A549 (cell line): ENCODE data around the gene FRS2. TPM values are rescaled to one million over a fixed set of nuclear protein-coding genes. Genes with fewer than 3 reads are reported as not detected.

ENCODE experiments used
- ATAC-seq, 2 experiments: fragments of 200-7000 bp in 1 of 2; fragments of >200 bp in 1 of 2; cut with Nextera tagmentation in 1 of 2; cut with Tn5 transposase in 1 of 2; 3 replicates each; pipeline versions ENCODE4 v1.8.0 to v1.9.1; 2018 to 2020; ENCODE audit warnings: mild to moderate bottlenecking in 1 of 2, moderate library complexity in 1 of 2
- CTCF ChIA-PET: fragments of 300-600 bp; sonication (Branson Sonifier 250); formaldehyde crosslinking; extraction: SDS; loops from one replicate; lab custom pipeline; 2021; ENCODE audit warnings: antibody characterized with exemption, inconsistent platforms; lab: Yijun Ruan, JAX
- POLR2A ChIA-PET: fragments of 350-600 bp; formaldehyde crosslinking; extraction: SDS; loops from one replicate; lab custom pipeline; 2021; ENCODE audit warnings: antibody characterized with exemption, inconsistent platforms; lab: Yijun Ruan, JAX
- DNase-seq, 2 experiments: peaks; one replicate each; pipeline versions ENCODE4 v3.0.0 to v3.0.0-alpha.2; 2011 to 2016; ENCODE audit warnings: low read depth in 1 of 2, low spot score in 1 of 2
- FAIRE-seq: peaks from 2 replicates; lab custom pipeline; 2011; peaks lifted over from hg19 to GRCh38; lab: Jason Lieb, UNC
- H3K27ac ChIP-seq, 2 experiments: fragments of >200 bp; sonication (Bioruptor Twin); formaldehyde crosslinking; 3 replicates each; pipeline ENCODE4 v1.5.1; 2016 to 2017
- H3K4me1 ChIP-seq: fragments of >200 bp; sonication (Bioruptor Twin); formaldehyde crosslinking; 3 replicates; pipeline ENCODE4 v1.6.1; 2016
- H3K4me2 ChIP-seq: fragments of >200 bp; sonication (Bioruptor Twin); formaldehyde crosslinking; 3 replicates; pipeline ENCODE4 v1.6.1; 2016
- H3K4me3 ChIP-seq: fragments of >200 bp; sonication (Bioruptor Twin); formaldehyde crosslinking; 3 replicates; pipeline ENCODE4 v1.5.1; 2016
- H3K9me3 ChIP-seq: fragments of >200 bp; sonication (Bioruptor Twin); formaldehyde crosslinking; 3 replicates; pipeline ENCODE4 v1.6.1; 2016
- BHLHE40 ChIP-seq: IDR thresholded peaks from 2 replicates; pipeline ENCODE4 v1.6.1; 2012; ENCODE audit warnings: low read depth, low read length, inconsistent platforms
- CBX2 ChIP-seq: fragments of 200-600 bp; sonication (generic); IDR thresholded peaks from 2 replicates; pipeline ENCODE4 v1.6.1; 2016; ENCODE audit warnings: low read depth, mild to moderate bottlenecking, borderline replicate concordance
- CHD2 ChIP-seq: fragments of 150-350 bp; IDR thresholded peaks from 2 replicates; pipeline ENCODE4 v1.6.1; 2014; ENCODE audit warnings: low read length; ENCODE audit not compliant: partially characterized antibody
- CHD4 ChIP-seq: fragments of 200-600 bp; sonication (generic); IDR thresholded peaks from 2 replicates; pipeline ENCODE4 v1.6.1; 2016; ENCODE audit warnings: antibody characterized with exemption, mild to moderate bottlenecking, borderline replicate concordance
- EHF ChIP-seq: fragments of 250-450 bp; sonication (Bioruptor Pico); IDR thresholded peaks from 2 replicates; pipeline ENCODE4 v1.5.0; 2020; ENCODE audit warnings: mild to moderate bottlenecking
- ESRRA ChIP-seq: fragments of 150-350 bp; IDR thresholded peaks from 2 replicates; pipeline ENCODE4 v1.6.1; 2014; ENCODE audit warnings: mild to moderate bottlenecking, low read length, borderline replicate concordance
- FOSL2 ChIP-seq, 2 experiments: fragments of 450-650 bp in 1 of 2; fragments of >200 bp in 1 of 2; sonication (Bioruptor Twin) in 1 of 2; formaldehyde crosslinking; IDR thresholded peaks; 2 replicates each; pipeline versions ENCODE4 v1.5.0 to v1.6.1; 2016 to 2020; ENCODE audit warnings: mild to moderate bottlenecking in 1 of 2, moderate library complexity in 1 of 2
- HEYL ChIP-seq: fragments of 250-450 bp; sonication (Bioruptor Pico); IDR thresholded peaks from 2 replicates; pipeline ENCODE4 v1.8.0; 2021; ENCODE audit warnings: mild to moderate bottlenecking, moderate library complexity
- HOXB5 ChIP-seq: fragments of 250-450 bp; sonication (Bioruptor Pico); IDR thresholded peaks from 2 replicates; pipeline ENCODE4 v1.5.0; 2020; ENCODE audit warnings: mild to moderate bottlenecking, moderate library complexity
- JUNB ChIP-seq: fragments of >200 bp; sonication (Bioruptor Twin); formaldehyde crosslinking; IDR thresholded peaks from 2 replicates; pipeline ENCODE4 v1.6.1; 2016
- MYC ChIP-seq: IDR thresholded peaks from 2 replicates; pipeline ENCODE4 v1.6.1; 2012; ENCODE audit warnings: mild to moderate bottlenecking, inconsistent platforms, low read length, improper control_type of control experiment, borderline replicate concordance
- NR3C1 ChIP-seq: fragments of >200 bp; sonication (Bioruptor Twin); formaldehyde crosslinking; IDR thresholded peaks from 3 replicates; pipeline ENCODE4 v1.6.1; 2017
- RAD21 ChIP-seq, 2 experiments: fragments of >200 bp in 1 of 2; sonication (Bioruptor Twin) in 1 of 2; formaldehyde crosslinking in 1 of 2; IDR thresholded peaks in 1 of 2; conservative IDR thresholded peaks in 1 of 2; 2 replicates in 1 of 2; 3 replicates in 1 of 2; pipeline ENCODE4 v1.6.1; 2012 to 2018; ENCODE audit warnings: inconsistent platforms in 1 of 2
- RCOR1 ChIP-seq: fragments of 150-350 bp; IDR thresholded peaks from 2 replicates; pipeline ENCODE4 v1.6.1; 2014; ENCODE audit warnings: antibody characterized with exemption, low read length, low read depth
- TFCP2L1 ChIP-seq: fragments of 250-450 bp; sonication (Bioruptor Pico); IDR thresholded peaks from 2 replicates; pipeline ENCODE4 v1.5.0; 2021; ENCODE audit warnings: mild to moderate bottlenecking
- TP53 ChIP-seq: fragments of 250-450 bp; sonication (Bioruptor Pico); IDR thresholded peaks from 2 replicates; pipeline ENCODE4 v1.5.0; 2021; ENCODE audit warnings: mild to moderate bottlenecking, moderate library complexity
- ZFP36 ChIP-seq: fragments of 450-650 bp; IDR thresholded peaks from 2 replicates; pipeline ENCODE4 v1.6.1; 2014; ENCODE audit warnings: borderline replicate concordance; ENCODE audit not compliant: partially characterized antibody
- ZNF302 ChIP-seq: fragments of 250-450 bp; sonication (Bioruptor Pico); IDR thresholded peaks from 2 replicates; pipeline ENCODE4 v1.9.0; 2021; ENCODE audit warnings: inconsistent platforms, mild to moderate bottlenecking, moderate library complexity
- WGBS: methylation state at CpG from one replicate; pipeline ENCODE4 v1.1.6; 2017; ENCODE audit errors: missing lambda C conversion rate; 5-methylcytosine and 5-hydroxymethylcytosine counted together
- polyA plus RNA-seq, 4 experiments: library from polyadenylated mRNA; depleted of rRNA in 3 of 4; stranded (reverse); fragments of >200 nt; fragmentation: RNase III in 1 of 4; extraction: RNeasy Plus Mini Kit Qiagen cat#74134 plus additional on column Dnase treatment in 1 of 4; gene quantifications; 2 replicates in 3 of 4; 3 replicates in 1 of 4; pipeline ENCODE4 v1.2.3, GENCODE V29; 2011 to 2017
- TF ChIP-seq, protein P1 (sequence below): fragments of >200 bp; sonication (Bioruptor Twin); formaldehyde crosslinking; IDR thresholded peaks from 3 replicates; pipeline ENCODE4 v1.6.1; 2016
- TF ChIP-seq, protein P2 (sequence below): IDR thresholded peaks from 2 replicates; pipeline ENCODE4 v1.6.1; 2012
- TF ChIP-seq, protein P3 (sequence below): IDR thresholded peaks from 2 replicates; pipeline ENCODE4 v1.6.1; 2012; ENCODE audit warnings: low read depth, borderline replicate concordance
- TF ChIP-seq, protein P4 (sequence below): fragments of 250-450 bp; sonication (Bioruptor Pico); IDR thresholded peaks from 2 replicates; pipeline ENCODE4 v1.5.0; 2020; ENCODE audit warnings: low read depth, mild to moderate bottlenecking, moderate library complexity
- TF ChIP-seq, protein P5 (sequence below): fragments of 250-450 bp; sonication (Bioruptor Pico); IDR thresholded peaks from 2 replicates; pipeline ENCODE4 v1.5.0; 2021; ENCODE audit warnings: mild to moderate bottlenecking, moderate library complexity, borderline replicate concordance
- TF ChIP-seq, protein P6 (sequence below): fragments of >200 bp; sonication (Bioruptor Twin); formaldehyde crosslinking; IDR thresholded peaks from 3 replicates; pipeline ENCODE4 v1.5.1; 2016

The FRS2 gene
- polyA plus RNA-seq, 2 of the 4 experiments (the other 2 are of a cell fraction): 14.9 to 28.6 TPM

DNA sequence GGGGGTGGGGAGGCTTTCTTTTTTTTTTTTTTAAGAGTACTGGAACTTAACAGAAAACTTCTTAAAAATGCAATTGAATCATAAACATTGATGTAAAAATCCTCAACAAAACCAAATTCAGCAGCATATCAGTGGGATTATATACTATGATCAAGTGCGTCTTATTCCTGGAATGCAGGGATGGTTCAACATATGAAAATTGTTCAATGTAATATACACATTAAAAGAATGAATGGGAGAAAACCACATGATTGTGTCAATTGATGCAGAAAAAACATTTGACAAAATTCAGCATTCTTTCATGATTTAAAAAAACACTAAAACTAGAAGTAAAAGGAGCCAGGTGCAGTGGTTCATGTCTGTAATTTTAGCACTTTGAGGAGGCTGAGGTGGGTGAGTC is 73.9 kb downstream of the FRS2 start:
- Histone ChIP-seq H3K4me1 (no peaks in the 10 kb centered on the region), H3K9me3 (peaks cover 15% of the 10 kb centered on the region; the same call in 2 of the 3 replicates), H3K4me3 (no peak overlapping the region), H3K4me2 (no peak overlapping the region), H3K27ac (no peak overlapping the region)
- TF ChIP-seq, protein P1, sequence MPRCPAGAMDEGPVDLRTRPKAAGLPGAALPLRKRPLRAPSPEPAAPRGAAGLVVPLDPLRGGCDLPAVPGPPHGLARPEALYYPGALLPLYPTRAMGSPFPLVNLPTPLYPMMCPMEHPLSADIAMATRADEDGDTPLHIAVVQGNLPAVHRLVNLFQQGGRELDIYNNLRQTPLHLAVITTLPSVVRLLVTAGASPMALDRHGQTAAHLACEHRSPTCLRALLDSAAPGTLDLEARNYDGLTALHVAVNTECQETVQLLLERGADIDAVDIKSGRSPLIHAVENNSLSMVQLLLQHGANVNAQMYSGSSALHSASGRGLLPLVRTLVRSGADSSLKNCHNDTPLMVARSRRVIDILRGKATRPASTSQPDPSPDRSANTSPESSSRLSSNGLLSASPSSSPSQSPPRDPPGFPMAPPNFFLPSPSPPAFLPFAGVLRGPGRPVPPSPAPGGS: no peak
- no peak for TF ChIP-seq CHD2
- no peak for TF ChIP-seq HOXB5 (CRISPR knock-in tag)
- no peak for TF ChIP-seq JUNB
- no peak for TF ChIP-seq TFCP2L1 (CRISPR knock-in tag)
- TF ChIP-seq CHD4: no peak
- DNase-seq (no peak), FAIRE-seq (no peak), ATAC-seq (no peak)
- ChIA-PET CTCF (no interaction called here), POLR2A (no interaction called here)
- WGBS: 98% methylated on average over 1 of the region's 1 CpG

DNA sequence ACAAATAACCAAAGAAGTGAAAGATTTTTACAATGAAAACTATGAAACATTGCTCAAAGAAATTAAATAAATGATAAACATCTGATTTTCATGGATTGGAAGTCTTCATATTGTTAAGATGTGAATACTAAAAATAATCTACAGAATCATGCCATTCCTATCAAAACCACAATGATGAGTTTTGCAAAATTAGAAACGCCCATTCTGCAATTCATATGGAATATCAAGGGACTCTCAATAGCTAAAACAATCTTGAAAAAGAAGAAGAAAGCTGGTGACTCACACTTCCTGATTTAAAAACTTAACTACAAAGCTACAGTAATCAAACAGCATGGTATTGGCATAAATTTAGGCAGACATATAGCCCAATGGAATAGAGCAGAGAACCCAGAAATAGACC is 74.9 kb downstream of the FRS2 start:
- no peak overlapping the region for H3K4me2 ChIP-seq
- no peak overlapping the region for H3K27ac ChIP-seq
- FAIRE-seq: no peak
- peaks cover 15% of the 10 kb centered on the region; the same call in 2 of the 3 replicates for H3K9me3 ChIP-seq
- DNase-seq: no peak
- H3K4me3 ChIP-seq: no peak overlapping the region
- H3K4me1 ChIP-seq: no peaks in the 10 kb centered on the region
- POLR2A ChIA-PET: no interaction called here
- TF ChIP-seq, protein P2, sequence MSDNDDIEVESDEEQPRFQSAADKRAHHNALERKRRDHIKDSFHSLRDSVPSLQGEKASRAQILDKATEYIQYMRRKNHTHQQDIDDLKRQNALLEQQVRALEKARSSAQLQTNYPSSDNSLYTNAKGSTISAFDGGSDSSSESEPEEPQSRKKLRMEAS: no peak
- TF ChIP-seq NR3C1: no peak
- TF ChIP-seq MYC: no peak
- TF ChIP-seq FOSL2 (IDR thresholded peaks at IDR 0.05): no peak
- TF ChIP-seq FOSL2 (CRISPR knock-in tag; IDR thresholded peaks at IDR 0.05): peak; percentile 9; the same call in 1 of the 2 replicates
- TF ChIP-seq, protein P3, sequence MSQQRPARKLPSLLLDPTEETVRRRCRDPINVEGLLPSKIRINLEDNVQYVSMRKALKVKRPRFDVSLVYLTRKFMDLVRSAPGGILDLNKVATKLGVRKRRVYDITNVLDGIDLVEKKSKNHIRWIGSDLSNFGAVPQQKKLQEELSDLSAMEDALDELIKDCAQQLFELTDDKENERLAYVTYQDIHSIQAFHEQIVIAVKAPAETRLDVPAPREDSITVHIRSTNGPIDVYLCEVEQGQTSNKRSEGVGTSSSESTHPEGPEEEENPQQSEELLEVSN: no peak
- no peak for TF ChIP-seq HEYL (CRISPR knock-in tag)
- TF ChIP-seq EHF (CRISPR knock-in tag): no peak
- WGBS: 88% methylated on average over 1 of the region's 1 CpG
- CTCF ChIA-PET: no interaction called here
- ATAC-seq: no peak

DNA sequence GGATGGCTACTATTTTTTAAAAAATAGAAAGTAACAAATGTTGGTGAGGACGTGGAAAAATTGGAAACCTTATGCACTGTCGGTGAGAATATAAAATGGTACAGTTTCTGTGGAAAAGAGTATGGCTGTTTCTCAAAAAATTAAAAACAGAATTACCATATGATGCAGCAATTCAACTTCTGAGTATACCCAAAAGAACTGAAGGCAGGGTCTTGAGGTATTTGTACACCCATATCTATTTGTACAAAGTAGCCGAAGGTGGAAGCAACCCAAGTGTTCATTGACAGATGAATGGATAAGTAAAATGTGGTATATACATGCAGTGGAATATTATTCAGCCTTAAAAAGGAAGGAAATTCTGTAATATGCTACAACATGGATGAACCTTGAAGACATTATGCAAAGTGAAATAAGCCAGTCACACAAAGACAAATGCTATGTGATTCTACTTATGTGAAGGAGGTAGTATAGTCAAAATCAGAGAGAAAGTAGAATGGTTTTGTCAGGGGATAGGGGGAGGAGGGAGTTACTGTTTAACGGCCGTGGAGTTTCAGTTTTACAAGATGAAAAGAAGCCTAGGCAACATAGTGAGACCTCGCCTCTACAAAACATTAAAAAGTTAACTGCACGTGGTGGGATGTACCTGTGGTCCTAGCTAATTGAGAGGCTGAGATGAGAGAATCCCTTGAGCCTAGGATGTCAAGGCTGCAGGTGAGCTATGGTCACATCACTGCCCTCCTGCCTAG is 76.7 kb downstream of the FRS2 start:
- DNase-seq: no peak
- FAIRE-seq: no peak
- POLR2A ChIA-PET: no interaction called here
- Histone ChIP-seq H3K4me3 (no peak overlapping the region), H3K27ac (no peak overlapping the region), H3K9me3 (peaks cover 15% of the 10 kb centered on the region; the same call in 2 of the 3 replicates), H3K4me1 (no peaks in the 10 kb centered on the region), H3K4me2 (no peak overlapping the region)
- CTCF ChIA-PET: interaction anchor here (0.6 kb wide), 1 partner anchor 39 kb away, joined by 3 read pairs; the partner anchor contains the start of gene CCT2
- ATAC-seq: no peak
- 91% methylated on average over 7 of the region's 7 CpGs for WGBS
- TF ChIP-seq, protein P4, sequence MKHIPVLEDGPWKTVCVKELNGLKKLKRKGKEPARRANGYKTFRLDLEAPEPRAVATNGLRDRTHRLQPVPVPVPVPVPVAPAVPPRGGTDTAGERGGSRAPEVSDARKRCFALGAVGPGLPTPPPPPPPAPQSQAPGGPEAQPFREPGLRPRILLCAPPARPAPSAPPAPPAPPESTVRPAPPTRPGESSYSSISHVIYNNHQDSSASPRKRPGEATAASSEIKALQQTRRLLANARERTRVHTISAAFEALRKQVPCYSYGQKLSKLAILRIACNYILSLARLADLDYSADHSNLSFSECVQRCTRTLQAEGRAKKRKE: no peak
- TF ChIP-seq ZFP36: no peak
- no peak for TF ChIP-seq ESRRA
- TF ChIP-seq, protein P5, sequence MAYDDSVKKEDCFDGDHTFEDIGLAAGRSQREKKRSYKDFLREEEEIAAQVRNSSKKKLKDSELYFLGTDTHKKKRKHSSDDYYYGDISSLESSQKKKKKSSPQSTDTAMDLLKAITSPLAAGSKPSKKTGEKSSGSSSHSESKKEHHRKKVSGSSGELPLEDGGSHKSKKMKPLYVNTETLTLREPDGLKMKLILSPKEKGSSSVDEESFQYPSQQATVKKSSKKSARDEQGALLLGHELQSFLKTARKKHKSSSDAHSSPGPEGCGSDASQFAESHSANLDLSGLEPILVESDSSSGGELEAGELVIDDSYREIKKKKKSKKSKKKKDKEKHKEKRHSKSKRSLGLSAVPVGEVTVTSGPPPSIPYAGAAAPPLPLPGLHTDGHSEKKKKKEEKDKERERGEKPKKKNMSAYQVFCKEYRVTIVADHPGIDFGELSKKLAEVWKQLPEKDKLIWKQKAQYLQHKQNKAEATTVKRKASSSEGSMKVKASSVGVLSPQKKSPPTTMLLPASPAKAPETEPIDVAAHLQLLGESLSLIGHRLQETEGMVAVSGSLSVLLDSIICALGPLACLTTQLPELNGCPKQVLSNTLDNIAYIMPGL (CRISPR knock-in tag): no peak
- no peak for TF ChIP-seq TP53 (CRISPR knock-in tag)
- no peak for TF ChIP-seq CBX2
- TF ChIP-seq, protein P6, sequence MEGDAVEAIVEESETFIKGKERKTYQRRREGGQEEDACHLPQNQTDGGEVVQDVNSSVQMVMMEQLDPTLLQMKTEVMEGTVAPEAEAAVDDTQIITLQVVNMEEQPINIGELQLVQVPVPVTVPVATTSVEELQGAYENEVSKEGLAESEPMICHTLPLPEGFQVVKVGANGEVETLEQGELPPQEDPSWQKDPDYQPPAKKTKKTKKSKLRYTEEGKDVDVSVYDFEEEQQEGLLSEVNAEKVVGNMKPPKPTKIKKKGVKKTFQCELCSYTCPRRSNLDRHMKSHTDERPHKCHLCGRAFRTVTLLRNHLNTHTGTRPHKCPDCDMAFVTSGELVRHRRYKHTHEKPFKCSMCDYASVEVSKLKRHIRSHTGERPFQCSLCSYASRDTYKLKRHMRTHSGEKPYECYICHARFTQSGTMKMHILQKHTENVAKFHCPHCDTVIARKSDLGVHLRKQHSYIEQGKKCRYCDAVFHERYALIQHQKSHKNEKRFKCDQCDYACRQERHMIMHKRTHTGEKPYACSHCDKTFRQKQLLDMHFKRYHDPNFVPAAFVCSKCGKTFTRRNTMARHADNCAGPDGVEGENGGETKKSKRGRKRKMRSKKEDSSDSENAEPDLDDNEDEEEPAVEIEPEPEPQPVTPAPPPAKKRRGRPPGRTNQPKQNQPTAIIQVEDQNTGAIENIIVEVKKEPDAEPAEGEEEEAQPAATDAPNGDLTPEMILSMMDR: no peak
- TF ChIP-seq ZNF302 (CRISPR knock-in tag): no peak
- TF ChIP-seq HEYL (CRISPR knock-in tag): no peak
- no peak for TF ChIP-seq NR3C1
- TF ChIP-seq RCOR1: no peak
- TF ChIP-seq BHLHE40: no peak
- TF ChIP-seq RAD21 (conservative IDR thresholded peaks at IDR 0.05 in 1 of 2, IDR thresholded peaks at IDR 0.05 in 1 of 2): no peak
